HEK293 (cell line): Measurements from ENCODE around the gene LRRN4CL.

Source experiments
- CTCF ChIA-PET: fragments of 350-600 bp; formaldehyde crosslinking; extraction: SDS; loops from one replicate; lab custom pipeline; 2021; ENCODE audit warnings: antibody characterized with exemption; lab: Yijun Ruan, JAX
- POLR2A ChIA-PET: fragments of 300-600 bp; formaldehyde crosslinking; extraction: SDS; loops from one replicate; lab custom pipeline; 2020; ENCODE audit warnings: antibody characterized with exemption, inconsistent platforms; lab: Yijun Ruan, JAX
- H3K27ac ChIP-seq: fragments of 200-500 bp; sonication (Bioruptor generic); 2 replicates; pipeline ENCODE4 v1.5.1; 2014; ENCODE audit warnings: low read depth, low read length, control low read depth, inconsistent platforms; ENCODE audit errors: extremely low read depth
- H3K36me3 ChIP-seq, 2 experiments: fragments of 200-500 bp in 1 of 2; sonication (Bioruptor generic) in 1 of 2; 1 replicate in 1 of 2; 2 replicates in 1 of 2; pipeline ENCODE4 v1.5.1; 2014 to 2017; ENCODE audit warnings: inconsistent platforms in 2 of 2, low read length in 2 of 2; ENCODE audit not compliant: control insufficient read depth in 2 of 2, insufficient read depth in 1 of 2
- H3K4me1 ChIP-seq: fragments of 200-500 bp; sonication (Bioruptor generic); 2 replicates; pipeline ENCODE4 v1.5.1; 2014; ENCODE audit warnings: mild to moderate bottlenecking, low read length, inconsistent platforms; ENCODE audit not compliant: control insufficient read depth, insufficient read depth
- H3K4me3 ChIP-seq: 2 replicates; pipeline ENCODE4 v1.5.1; 2011; ENCODE audit warnings: low read depth, mild to moderate bottlenecking, control low read depth, low read length, moderate library complexity
- H3K9me3 ChIP-seq: fragments of 200-500 bp; sonication (Bioruptor generic); 2 replicates; pipeline ENCODE4 v1.5.1; 2014; ENCODE audit warnings: low read depth, low read length, inconsistent platforms; ENCODE audit not compliant: control insufficient read depth, insufficient read depth
- ATF2 ChIP-seq: fragments of 450-650 bp; formaldehyde crosslinking; IDR thresholded peaks from 2 replicates; pipeline ENCODE4 v1.5.1; 2016; ENCODE audit warnings: missing biosample characterization, missing genetic modification characterization, low read depth
- FEZF1 ChIP-seq: fragments of 450-650 bp; formaldehyde crosslinking; IDR thresholded peaks from 2 replicates; pipeline ENCODE4 v1.5.1; 2016; ENCODE audit warnings: missing biosample characterization, missing genetic modification characterization
- GLIS1 ChIP-seq: fragments of 450-650 bp; formaldehyde crosslinking; IDR thresholded peaks from 2 replicates; pipeline ENCODE4 v1.5.1; 2016; ENCODE audit warnings: missing biosample characterization, missing genetic modification characterization
- HOXC10 ChIP-seq: sonication (generic); formaldehyde crosslinking; IDR thresholded peaks from 2 replicates; pipeline ENCODE4 v1.8.1; 2023; ENCODE audit warnings: mild to moderate bottlenecking, missing genetic modification reagents
- KLF10 ChIP-seq: fragments of 450-650 bp; IDR thresholded peaks from 2 replicates; pipeline ENCODE4 v1.5.1; 2018; ENCODE audit warnings: missing biosample characterization, mild to moderate bottlenecking, missing genetic modification characterization
- KLF8 ChIP-seq: fragments of 450-650 bp; formaldehyde crosslinking; IDR thresholded peaks from 2 replicates; pipeline ENCODE4 v1.5.1; 2016; ENCODE audit warnings: missing biosample characterization, missing genetic modification characterization
- MEIS1 ChIP-seq: sonication (generic); formaldehyde crosslinking; IDR thresholded peaks from 2 replicates; pipeline ENCODE4 v1.8.1; 2022; ENCODE audit warnings: missing genetic modification reagents, mild to moderate bottlenecking, borderline replicate concordance
- SP7 ChIP-seq: fragments of 450-650 bp; formaldehyde crosslinking; IDR thresholded peaks from 2 replicates; pipeline ENCODE4 v1.5.1; 2016; ENCODE audit warnings: missing biosample characterization, missing genetic modification characterization
- WT1 ChIP-seq: fragments of 450-650 bp; formaldehyde crosslinking; IDR thresholded peaks from 2 replicates; pipeline ENCODE4 v1.5.1; 2016; ENCODE audit warnings: missing biosample characterization, missing genetic modification characterization
- ZBTB21 ChIP-seq: fragments of 450-650 bp; formaldehyde crosslinking; IDR thresholded peaks from 2 replicates; pipeline ENCODE4 v1.5.1; 2017; ENCODE audit warnings: missing biosample characterization, missing genetic modification characterization
- ZEB2 ChIP-seq: fragments of 450-650 bp; formaldehyde crosslinking; IDR thresholded peaks from 2 replicates; pipeline ENCODE4 v1.5.1; 2016; ENCODE audit warnings: missing biosample characterization, missing genetic modification characterization
- ZFHX2 ChIP-seq: fragments of 450-650 bp; formaldehyde crosslinking; conservative IDR thresholded peaks from 2 replicates; pipeline ENCODE4 v1.5.1; 2016; ENCODE audit warnings: missing biosample characterization, missing genetic modification characterization
- ZFP69B ChIP-seq: fragments of 450-650 bp; formaldehyde crosslinking; IDR thresholded peaks from 2 replicates; pipeline ENCODE4 v1.5.1; 2016; ENCODE audit warnings: missing biosample characterization, missing genetic modification characterization
- ZNF366 ChIP-seq: fragments of 450-650 bp; formaldehyde crosslinking; conservative IDR thresholded peaks from 2 replicates; pipeline ENCODE4 v1.5.1; 2016; ENCODE audit warnings: missing biosample characterization, missing genetic modification characterization
- ZNF600 ChIP-seq: fragments of 450-650 bp; formaldehyde crosslinking; IDR thresholded peaks from 2 replicates; pipeline ENCODE4 v1.5.1; 2016; ENCODE audit warnings: missing biosample characterization, missing genetic modification characterization
- ZNF629 ChIP-seq: fragments of 450-650 bp; formaldehyde crosslinking; IDR thresholded peaks from 2 replicates; pipeline ENCODE4 v1.5.1; 2017; ENCODE audit warnings: missing biosample characterization, missing genetic modification characterization
- ZNF654 ChIP-seq: fragments of 450-650 bp; formaldehyde crosslinking; IDR thresholded peaks from 2 replicates; pipeline ENCODE4 v1.5.1; 2016; ENCODE audit warnings: low read depth, missing biosample characterization, missing genetic modification characterization
- ZNF658 ChIP-seq: fragments of 450-650 bp; formaldehyde crosslinking; IDR thresholded peaks from 2 replicates; pipeline ENCODE4; 2016; ENCODE audit warnings: missing biosample characterization, missing genetic modification characterization
- TF ChIP-seq, protein P1 (sequence below): fragments of 450-650 bp; formaldehyde crosslinking; IDR thresholded peaks from 2 replicates; pipeline ENCODE4 v1.5.1; 2016; ENCODE audit warnings: missing biosample characterization, missing genetic modification characterization
- TF ChIP-seq, protein P2 (sequence below): fragments of 450-650 bp; formaldehyde crosslinking; IDR thresholded peaks from 2 replicates; pipeline ENCODE4 v1.5.1; 2017; ENCODE audit warnings: missing biosample characterization, missing genetic modification characterization
- TF ChIP-seq, protein P3 (sequence below): fragments of 450-650 bp; formaldehyde crosslinking; IDR thresholded peaks from 2 replicates; pipeline ENCODE4 v1.5.1; 2016; ENCODE audit warnings: missing biosample characterization, missing genetic modification characterization

The LRRN4CL gene

GRCh38 chr11:62689421-62690183, at the start of gene LRRN4CL:
Gene LRRN4CL, minus strand, starts transcription at chr11:62689530. Its CDS starts 1,022 bp downstream, at chr11:62688508.
- no peak within 1 kb of the TSS for H3K4me3 ChIP-seq
- H3K27ac ChIP-seq, result no peak within 1 kb of the TSS
- peaks cover 11 to 48% of the 10 kb centered on the region in 2 experiments; a peak in 2 of 3 replicates for H3K36me3 ChIP-seq
- TF ChIP-seq ATF2 (tag by site-specific recombination) (peak; percentile 25; the same call in 1 of the 2 replicates), ZEB2 (tag by site-specific recombination) (0 out of 2 replicates have a peak, but pooled peaks have one; percentile 44), KLF8 (peak; percentile 54; the same call in 1 of the 2 replicates), MEIS1 (CRISPR knock-in tag) (no peak), ZFP69B (0 out of 2 replicates have a peak, but pooled peaks have one; percentile 15), KLF10 (tag by site-specific recombination) (no peak), ZNF600 (tag by site-specific recombination) (0 out of 2 replicates have a peak, but pooled peaks have one; percentile 19), GLIS1 (tag by site-specific recombination) (peak; percentile 28; the same call in 1 of the 2 replicates), FEZF1 (tag by site-specific recombination) (no peak), ZBTB21 (tag by site-specific recombination) (peak; percentile 44; the same call in 1 of the 2 replicates), ZFHX2 (0 out of 2 replicates have a peak, but pooled peaks have one; percentile 11), ZNF658 (tag by site-specific recombination) (no peak), WT1 (tag by site-specific recombination) (0 out of 2 replicates have a peak, but pooled peaks have one; percentile 72), SP7 (tag by site-specific recombination) (peak; percentile 36; the same call in 1 of the 2 replicates), ZNF366 (tag by site-specific recombination) (peak; percentile 35; the same call in 1 of the 2 replicates), ZNF654 (no peak), ZNF629 (tag by site-specific recombination) (peak; percentile 87), HOXC10 (CRISPR knock-in tag) (no peak)
- TF ChIP-seq, protein P1, sequence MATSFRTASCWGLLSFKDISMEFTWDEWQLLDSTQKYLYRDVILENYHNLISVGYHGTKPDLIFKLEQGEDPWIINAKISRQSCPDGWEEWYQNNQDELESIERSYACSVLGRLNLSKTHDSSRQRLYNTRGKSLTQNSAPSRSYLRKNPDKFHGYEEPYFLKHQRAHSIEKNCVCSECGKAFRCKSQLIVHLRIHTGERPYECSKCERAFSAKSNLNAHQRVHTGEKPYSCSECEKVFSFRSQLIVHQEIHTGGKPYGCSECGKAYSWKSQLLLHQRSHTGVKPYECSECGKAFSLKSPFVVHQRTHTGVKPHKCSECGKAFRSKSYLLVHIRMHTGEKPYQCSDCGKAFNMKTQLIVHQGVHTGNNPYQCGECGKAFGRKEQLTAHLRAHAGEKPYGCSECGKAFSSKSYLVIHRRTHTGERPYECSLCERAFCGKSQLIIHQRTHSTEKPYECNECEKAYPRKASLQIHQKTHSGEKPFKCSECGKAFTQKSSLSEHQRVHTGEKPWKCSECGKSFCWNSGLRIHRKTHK (tag by site-specific recombination), result no peak
- TF ChIP-seq, protein P2, sequence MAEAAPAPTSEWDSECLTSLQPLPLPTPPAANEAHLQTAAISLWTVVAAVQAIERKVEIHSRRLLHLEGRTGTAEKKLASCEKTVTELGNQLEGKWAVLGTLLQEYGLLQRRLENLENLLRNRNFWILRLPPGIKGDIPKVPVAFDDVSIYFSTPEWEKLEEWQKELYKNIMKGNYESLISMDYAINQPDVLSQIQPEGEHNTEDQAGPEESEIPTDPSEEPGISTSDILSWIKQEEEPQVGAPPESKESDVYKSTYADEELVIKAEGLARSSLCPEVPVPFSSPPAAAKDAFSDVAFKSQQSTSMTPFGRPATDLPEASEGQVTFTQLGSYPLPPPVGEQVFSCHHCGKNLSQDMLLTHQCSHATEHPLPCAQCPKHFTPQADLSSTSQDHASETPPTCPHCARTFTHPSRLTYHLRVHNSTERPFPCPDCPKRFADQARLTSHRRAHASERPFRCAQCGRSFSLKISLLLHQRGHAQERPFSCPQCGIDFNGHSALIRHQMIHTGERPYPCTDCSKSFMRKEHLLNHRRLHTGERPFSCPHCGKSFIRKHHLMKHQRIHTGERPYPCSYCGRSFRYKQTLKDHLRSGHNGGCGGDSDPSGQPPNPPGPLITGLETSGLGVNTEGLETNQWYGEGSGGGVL (tag by site-specific recombination), result peak; percentile 65
- TF ChIP-seq, protein P3, sequence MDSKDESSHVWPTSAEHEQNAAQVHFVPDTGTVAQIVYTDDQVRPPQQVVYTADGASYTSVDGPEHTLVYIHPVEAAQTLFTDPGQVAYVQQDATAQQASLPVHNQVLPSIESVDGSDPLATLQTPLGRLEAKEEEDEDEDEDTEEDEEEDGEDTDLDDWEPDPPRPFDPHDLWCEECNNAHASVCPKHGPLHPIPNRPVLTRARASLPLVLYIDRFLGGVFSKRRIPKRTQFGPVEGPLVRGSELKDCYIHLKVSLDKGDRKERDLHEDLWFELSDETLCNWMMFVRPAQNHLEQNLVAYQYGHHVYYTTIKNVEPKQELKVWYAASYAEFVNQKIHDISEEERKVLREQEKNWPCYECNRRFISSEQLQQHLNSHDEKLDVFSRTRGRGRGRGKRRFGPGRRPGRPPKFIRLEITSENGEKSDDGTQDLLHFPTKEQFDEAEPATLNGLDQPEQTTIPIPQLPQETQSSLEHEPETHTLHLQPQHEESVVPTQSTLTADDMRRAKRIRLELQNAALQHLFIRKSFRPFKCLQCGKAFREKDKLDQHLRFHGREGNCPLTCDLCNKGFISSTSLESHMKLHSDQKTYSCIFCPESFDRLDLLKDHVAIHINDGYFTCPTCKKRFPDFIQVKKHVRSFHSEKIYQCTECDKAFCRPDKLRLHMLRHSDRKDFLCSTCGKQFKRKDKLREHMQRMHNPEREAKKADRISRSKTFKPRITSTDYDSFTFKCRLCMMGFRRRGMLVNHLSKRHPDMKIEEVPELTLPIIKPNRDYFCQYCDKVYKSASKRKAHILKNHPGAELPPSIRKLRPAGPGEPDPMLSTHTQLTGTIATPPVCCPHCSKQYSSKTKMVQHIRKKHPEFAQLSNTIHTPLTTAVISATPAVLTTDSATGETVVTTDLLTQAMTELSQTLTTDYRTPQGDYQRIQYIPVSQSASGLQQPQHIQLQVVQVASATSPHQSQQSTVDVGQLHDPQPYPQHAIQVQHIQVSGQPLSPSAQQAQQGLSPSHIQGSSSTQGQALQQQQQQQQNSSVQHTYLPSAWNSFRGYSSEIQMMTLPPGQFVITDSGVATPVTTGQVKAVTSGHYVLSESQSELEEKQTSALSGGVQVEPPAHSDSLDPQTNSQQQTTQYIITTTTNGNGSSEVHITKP, result peak; percentile 17; the same call in 1 of the 2 replicates
- no peaks in the 10 kb centered on the region for H3K9me3 ChIP-seq
- ChIA-PET POLR2A (interaction anchor here (0.5 to 2.3 kb wide), 13 partner anchors 8 to 174 kb away, joined by 3 to 15 read pairs (median 4); partner anchors contain the start of genes B3GAT3, BSCL2, C11orf98 and CSKMT), CTCF (interaction anchor here (0.5 to 2.3 kb wide), 7 partner anchors 9 to 294 kb away, joined by 3 to 9 read pairs (median 4); no protein-coding TSS in a partner anchor)
- no peaks in the 10 kb centered on the region for H3K4me1 ChIP-seq
